ENCODE results near the gene TTC28. TPM values are rescaled to one million over a fixed set of nuclear protein-coding genes. Genes with fewer than 3 reads are reported as not detected.

TTC28 gene
- total RNA-seq, 4 donors from 2014 or later = 49.8 to 99.7 (median 79.7) TPM

DNA sequence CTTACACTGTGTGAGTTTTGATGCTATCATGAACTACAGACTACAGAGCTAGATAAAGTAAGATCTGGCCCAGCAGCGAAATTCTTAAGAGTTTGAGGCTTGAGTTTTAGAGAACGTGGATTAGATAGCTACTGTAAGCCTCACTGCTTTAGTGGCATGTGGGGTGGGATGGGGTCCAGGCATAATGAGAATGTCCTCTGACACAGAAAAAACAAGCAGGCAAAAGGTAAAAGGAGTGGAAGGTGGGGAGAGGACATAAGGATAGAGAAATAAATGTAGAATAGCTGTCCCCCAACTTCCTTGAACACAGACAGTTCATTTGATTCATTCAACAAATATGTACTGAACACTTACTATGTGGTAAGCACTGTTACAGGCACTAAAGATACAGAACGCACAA, 436.1 kb downstream of the TTC28 start:
- TF ChIP-seq CTCF (IDR thresholded peaks at IDR 0.05) = no peak
- no peak for TF ChIP-seq POLR2A (IDR thresholded peaks at IDR 0.05)
- Histone ChIP-seq H3K4me1 (peaks cover 10 to 37% of the 10 kb centered on the region in 2 donors), H3K27ac (peak overlapping the region; percentile 34 to 54 (median 45)), H3K4me3 (replicated peaks in 1 of 3) (no peak overlapping the region), H3K9me3 (no peaks in the 10 kb centered on the region), H3K27me3 (no peaks in the 10 kb centered on the region), H3K36me3 (no peaks in the 10 kb centered on the region)
- intact Hi-C loops (cut with DNase I) = no loop called here
- peak; percentile 62 to 65 for DNase-seq
- WGBS, 2 donors = 41 to 47% methylated on average over 3 of the region's 3 CpGs

- TF ChIP-seq CTCF (IDR thresholded peaks at IDR 0.05) = no peak
- no peak for TF ChIP-seq POLR2A (IDR thresholded peaks at IDR 0.05)
- intact Hi-C loops (cut with DNase I) = no loop called here
- 84 to 86% methylated on average over 5 of the region's 5 CpGs for WGBS, 2 donors
- H3K27me3 ChIP-seq = no peaks in the 10 kb centered on the region
- H3K4me1 ChIP-seq = peaks cover 6 to 34% of the 10 kb centered on the region in 2 donors
- H3K27ac ChIP-seq = no peak overlapping the region
- no peaks in the 10 kb centered on the region for H3K9me3 ChIP-seq
- no peak for DNase-seq
- H3K36me3 ChIP-seq = no peaks in the 10 kb centered on the region
- no peak overlapping the region for H3K4me3 ChIP-seq (replicated peaks in 1 of 3)
Measured at GRCh38 chr22:28241656-28242290, 437.9 kb downstream of the TTC28 start.

DNA sequence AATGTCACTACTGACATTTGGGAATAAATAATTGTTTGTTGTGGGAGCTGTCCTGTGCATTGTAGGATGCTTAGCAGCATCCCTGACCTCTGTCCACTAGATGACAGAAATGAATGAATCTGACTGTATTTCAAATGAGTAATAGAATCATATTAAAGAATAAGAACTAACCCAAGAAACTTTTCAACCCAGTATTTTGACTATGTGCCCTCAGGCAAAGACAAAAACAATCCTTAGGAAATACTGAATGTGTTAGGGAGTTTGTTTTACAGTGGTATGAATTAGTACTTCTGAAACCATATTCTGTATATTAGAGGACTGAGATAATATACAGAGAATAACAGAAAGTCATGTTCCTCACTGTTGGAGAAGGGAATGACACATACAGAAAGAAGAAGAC, 439.7 kb downstream of the TTC28 start:
- intact Hi-C loops (cut with DNase I) = no loop called here
- Histone ChIP-seq H3K36me3 (no peaks in the 10 kb centered on the region), H3K4me3 (replicated peaks in 1 of 3) (no peak overlapping the region), H3K27me3 (no peaks in the 10 kb centered on the region), H3K4me1 (peaks cover 6 to 27% of the 10 kb centered on the region in 2 donors), H3K27ac (no peak overlapping the region), H3K9me3 (no peaks in the 10 kb centered on the region)
- DNase-seq = no peak
- no peak for TF ChIP-seq POLR2A (IDR thresholded peaks at IDR 0.05)
- no peak for TF ChIP-seq CTCF (IDR thresholded peaks at IDR 0.05)

DNA sequence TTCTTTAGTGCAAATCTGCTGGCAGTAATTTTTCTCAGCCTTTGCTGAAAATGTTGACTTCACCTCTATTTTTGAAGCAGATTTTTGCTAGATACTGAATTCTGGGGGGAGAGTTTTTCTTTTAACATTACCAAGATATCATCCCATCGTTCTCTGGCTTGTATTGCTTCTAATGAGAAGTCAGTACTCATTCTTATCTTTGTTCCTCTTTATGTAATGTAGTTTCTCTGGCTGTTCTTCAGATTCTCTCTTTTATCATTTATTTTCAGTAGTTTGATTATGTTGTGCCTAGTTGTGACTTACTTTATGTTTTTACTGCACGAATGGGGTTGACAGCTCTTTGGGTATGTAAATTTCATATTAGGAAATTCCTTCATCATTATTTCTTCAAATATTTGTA, 441.9 kb downstream of the TTC28 start:
- Histone ChIP-seq H3K27ac (no peak overlapping the region), H3K27me3 (no peaks in the 10 kb centered on the region), H3K9me3 (no peaks in the 10 kb centered on the region), H3K4me3 (replicated peaks in 1 of 3) (no peak overlapping the region), H3K36me3 (no peaks in the 10 kb centered on the region), H3K4me1 (peaks cover 0 to 13% of the 10 kb centered on the region in 2 donors)
- TF ChIP-seq POLR2A (IDR thresholded peaks at IDR 0.05) (no peak), CTCF (IDR thresholded peaks at IDR 0.05) (no peak)
- no peak for DNase-seq
- intact Hi-C loops (cut with DNase I) = no loop called here
- 94% methylated on average over 2 of the region's 2 CpGs for WGBS, 2 donors

DNA sequence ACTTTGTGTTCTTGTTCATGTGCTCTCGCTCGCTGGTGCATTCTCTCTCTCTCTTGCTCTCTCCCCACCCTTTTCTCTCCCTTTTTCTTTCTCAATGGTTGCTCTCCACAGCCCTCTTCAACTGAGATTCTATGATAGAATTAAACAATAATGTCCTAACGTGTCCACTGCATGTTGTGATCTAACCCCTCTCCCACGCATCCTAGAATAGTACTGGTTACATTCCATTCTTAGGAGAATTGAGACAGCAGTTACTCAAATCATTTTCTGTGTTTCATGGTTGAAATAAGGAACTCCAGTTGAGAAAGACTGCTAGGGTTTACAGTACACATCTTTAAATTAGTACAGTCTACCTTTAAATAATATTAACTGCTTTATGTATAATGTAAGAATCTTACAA, 442.5 kb downstream of the TTC28 start:
- peak in 1 of 2 donors; percentile 7 for DNase-seq
- 73 to 76% methylated on average over 4 of the region's 4 CpGs for WGBS, 2 donors
- Histone ChIP-seq H3K9me3 (no peaks in the 10 kb centered on the region), H3K27ac (peak overlapping the region in 1 of 3 donors; percentile 6), H3K4me3 (replicated peaks in 1 of 3) (no peak overlapping the region), H3K36me3 (no peaks in the 10 kb centered on the region), H3K4me1 (peaks cover 3 to 13% of the 10 kb centered on the region in 2 donors), H3K27me3 (no peaks in the 10 kb centered on the region)
- TF ChIP-seq CTCF (IDR thresholded peaks at IDR 0.05) (no peak), POLR2A (IDR thresholded peaks at IDR 0.05) (no peak)
- intact Hi-C loops (cut with DNase I) = no loop called here

Data from thyroid gland (tissue), 4 donors.